Caco-2 (cell line): ENCODE measurements around the gene TMEM31. TPM values are rescaled to one million over a fixed set of nuclear protein-coding genes. Genes with fewer than 3 reads are reported as not detected.

ENCODE experiments used
- BruUV-seq: library from RNA; stranded (reverse); fragments of 400-500 nt; replicated peaks from 2 replicates; lab custom pipeline; 2021; lab: Mats Ljungman, UMichigan
- CTCF ChIA-PET: fragments of 300-600 bp; sonication (Branson Sonifier 250); formaldehyde crosslinking; loops from one replicate; lab custom pipeline; 2022; ENCODE audit warnings: antibody characterized with exemption; lab: Charles Lee
- POLR2A ChIA-PET: fragments of 300-600 bp; sonication (Branson Sonifier 250); formaldehyde crosslinking; loops from one replicate; lab custom pipeline; 2022; ENCODE audit warnings: antibody characterized with exemption; lab: Charles Lee
- DNase-seq, 2 experiments: peaks; one replicate each; pipeline versions ENCODE4 v3.0.0 to v3.0.0-alpha.2; 2020 to 2022
- H3K27me3 ChIP-seq: replicated peaks from 2 replicates; pipeline ENCODE4 v1.6.0; 2011; ENCODE audit warnings: low read length; ENCODE audit not compliant: control insufficient read depth, insufficient read depth
- H3K36me3 ChIP-seq: 2 replicates; pipeline ENCODE4 v1.5.1; 2011; ENCODE audit warnings: low read length; ENCODE audit not compliant: control insufficient read depth, insufficient read depth
- H3K4me1 ChIP-seq: fragments of 250-450 bp; sonication (Bioruptor Pico); 2 replicates; pipeline ENCODE4 v1.5.1; 2020; ENCODE audit warnings: mild to moderate bottlenecking
- H3K4me3 ChIP-seq: 2 replicates; pipeline ENCODE4 v1.5.1; 2011; ENCODE audit warnings: low read depth, mild to moderate bottlenecking, control low read depth, low read length
- H3K9me3 ChIP-seq: fragments of 250-450 bp; sonication (Bioruptor Pico); 2 replicates; pipeline ENCODE4 v1.5.1; 2020; ENCODE audit warnings: mild to moderate bottlenecking, moderate library complexity
- H3K27ac Mint-ChIP-seq: one replicate; pipeline ENCODE4 v1.8.0; 2022; ENCODE audit warnings: mixed read lengths; ENCODE audit not compliant: unreplicated experiment
- H3K27me3 Mint-ChIP-seq: one replicate; pipeline ENCODE4 v1.8.0; 2022; ENCODE audit warnings: mixed read lengths; ENCODE audit not compliant: insufficient read depth, unreplicated experiment
- H3K36me3 Mint-ChIP-seq: one replicate; pipeline ENCODE4 v1.8.0; 2022; ENCODE audit warnings: mild to moderate bottlenecking, mixed read lengths; ENCODE audit not compliant: insufficient read depth, unreplicated experiment
- H3K4me1 Mint-ChIP-seq: one replicate; pipeline ENCODE4 v1.8.0; 2022; ENCODE audit warnings: low read depth, mixed read lengths; ENCODE audit not compliant: unreplicated experiment
- H3K4me3 Mint-ChIP-seq: one replicate; pipeline ENCODE4 v1.8.0; 2022; ENCODE audit warnings: mild to moderate bottlenecking, moderate library complexity, mixed read lengths; ENCODE audit not compliant: unreplicated experiment
- H3K9me3 Mint-ChIP-seq: one replicate; pipeline ENCODE4 v1.8.0; 2022; ENCODE audit warnings: mixed read lengths; ENCODE audit not compliant: unreplicated experiment
- intact Hi-C: fragments of 100-400 bp; cut with micrococcal nuclease; formaldehyde crosslinking; loops from one replicate; pipeline ENCODE4 v1.10.0; 2022; ENCODE audit not compliant: unreplicated experiment
- total RNA-seq: library from RNA; stranded (reverse); gene quantifications from 2 replicates; pipeline ENCODE4 v1.2.3, GENCODE V29; 2022
- TF ChIP-seq, protein P1 (sequence below), 2 experiments: fragments of 200-600 bp in 1 of 2; IDR thresholded peaks; 1 replicate in 1 of 2; 2 replicates in 1 of 2; pipeline versions ENCODE4 v1.5.1 to v1.8.0; 2011 to 2022; ENCODE audit warnings: antibody characterized with exemption in 1 of 2, control low read depth in 1 of 2, inconsistent platforms in 1 of 2, low read depth in 1 of 2, low read length in 1 of 2, mild to moderate bottlenecking in 1 of 2, moderate library complexity in 1 of 2; ENCODE audit not compliant: insufficient read depth in 1 of 2, severe bottlenecking in 1 of 2, unreplicated experiment in 1 of 2

The TMEM31 gene
- total RNA-seq, 1 experiment from 2014 or later = not detected

DNA sequence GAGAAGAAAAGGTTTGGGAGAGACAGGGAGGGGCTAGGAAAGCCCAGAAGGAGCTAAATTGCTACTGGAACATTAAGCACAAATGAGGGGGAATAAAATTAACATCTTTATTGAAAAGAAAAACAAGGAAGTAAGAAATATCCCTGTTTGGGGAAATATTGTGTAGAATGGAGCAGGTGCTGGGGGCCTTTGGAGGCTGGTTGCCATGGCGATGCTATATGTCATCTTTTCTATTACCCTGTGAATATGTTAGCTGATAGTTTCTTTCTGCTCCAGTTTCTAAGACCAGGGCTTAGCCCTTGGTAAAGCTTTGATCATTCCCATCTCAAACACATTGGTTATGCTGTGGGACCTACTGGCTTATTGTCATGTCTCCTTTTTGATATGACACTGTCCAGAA is 28.7 kb downstream of the TMEM31 start:
- no peak overlapping the region for H3K4me3 ChIP-seq
- DNase-seq = no peak
- no peaks in the 10 kb centered on the region for H3K9me3 Mint-ChIP-seq

DNA sequence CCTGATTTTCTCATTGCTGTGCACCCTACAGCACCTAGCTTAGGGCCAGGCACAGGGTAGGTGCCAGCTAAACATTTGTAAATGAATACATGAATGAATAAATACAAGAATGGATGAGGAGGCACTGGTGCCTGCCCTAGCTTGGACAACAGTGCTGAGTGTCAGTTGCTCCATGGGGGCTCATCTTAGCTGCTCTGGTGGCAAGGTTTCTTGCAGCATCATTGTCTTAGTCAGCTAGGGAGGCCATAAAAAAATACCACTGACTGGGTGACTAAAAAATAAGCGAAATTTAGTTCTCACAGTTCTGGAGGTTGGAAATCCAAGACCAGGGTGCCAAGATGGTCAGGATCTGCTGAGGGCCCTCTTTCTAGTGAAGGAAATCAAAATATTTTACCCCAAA is 31.2 kb downstream of the TMEM31 start:
- ChIA-PET CTCF (no interaction called here), POLR2A (no interaction called here)
- no peaks in the 10 kb centered on the region for H3K27me3 ChIP-seq
- Mint-ChIP-seq H3K36me3 (no peaks in the 10 kb centered on the region), H3K27me3 (no peaks in the 10 kb centered on the region), H3K4me1 (no peaks in the 10 kb centered on the region), H3K9me3 (no peaks in the 10 kb centered on the region), H3K27ac (no peak overlapping the region), H3K4me3 (no peak overlapping the region)
- DNase-seq = no peak
- TF ChIP-seq, protein P1, sequence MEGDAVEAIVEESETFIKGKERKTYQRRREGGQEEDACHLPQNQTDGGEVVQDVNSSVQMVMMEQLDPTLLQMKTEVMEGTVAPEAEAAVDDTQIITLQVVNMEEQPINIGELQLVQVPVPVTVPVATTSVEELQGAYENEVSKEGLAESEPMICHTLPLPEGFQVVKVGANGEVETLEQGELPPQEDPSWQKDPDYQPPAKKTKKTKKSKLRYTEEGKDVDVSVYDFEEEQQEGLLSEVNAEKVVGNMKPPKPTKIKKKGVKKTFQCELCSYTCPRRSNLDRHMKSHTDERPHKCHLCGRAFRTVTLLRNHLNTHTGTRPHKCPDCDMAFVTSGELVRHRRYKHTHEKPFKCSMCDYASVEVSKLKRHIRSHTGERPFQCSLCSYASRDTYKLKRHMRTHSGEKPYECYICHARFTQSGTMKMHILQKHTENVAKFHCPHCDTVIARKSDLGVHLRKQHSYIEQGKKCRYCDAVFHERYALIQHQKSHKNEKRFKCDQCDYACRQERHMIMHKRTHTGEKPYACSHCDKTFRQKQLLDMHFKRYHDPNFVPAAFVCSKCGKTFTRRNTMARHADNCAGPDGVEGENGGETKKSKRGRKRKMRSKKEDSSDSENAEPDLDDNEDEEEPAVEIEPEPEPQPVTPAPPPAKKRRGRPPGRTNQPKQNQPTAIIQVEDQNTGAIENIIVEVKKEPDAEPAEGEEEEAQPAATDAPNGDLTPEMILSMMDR (IDR thresholded peaks at IDR 0.05; ENCODE audit: insufficient read depth in 1 of 2, low read depth in 1 of 2, low read length in 1 of 2, severe bottlenecking in 1 of 2, unreplicated experiment in 1 of 2) = no peak
- no TSS peak for BruUV-seq
- no peaks in the 10 kb centered on the region for H3K9me3 ChIP-seq
- H3K4me3 ChIP-seq = no peak overlapping the region
- no peaks in the 10 kb centered on the region for H3K4me1 ChIP-seq
- intact Hi-C loops = no loop called here
- H3K36me3 ChIP-seq = no peaks in the 10 kb centered on the region

More for the DNA sequence above, 28.7 kb downstream of the TMEM31 start:
- H3K4me1 Mint-ChIP-seq = no peaks in the 10 kb centered on the region
- Histone ChIP-seq H3K9me3 (no peaks in the 10 kb centered on the region), H3K27me3 (no peaks in the 10 kb centered on the region), H3K36me3 (no peaks in the 10 kb centered on the region), H3K4me1 (no peaks in the 10 kb centered on the region)
- intact Hi-C loops = no loop called here
- no peaks in the 10 kb centered on the region for H3K27me3 Mint-ChIP-seq
- TF ChIP-seq, protein P1 (IDR thresholded peaks at IDR 0.05; ENCODE audit: insufficient read depth in 1 of 2, low read depth in 1 of 2, low read length in 1 of 2, severe bottlenecking in 1 of 2, unreplicated experiment in 1 of 2) = no peak
- H3K27ac Mint-ChIP-seq = no peak overlapping the region
- no peaks in the 10 kb centered on the region for H3K36me3 Mint-ChIP-seq
- CTCF ChIA-PET = no interaction called here
- BruUV-seq = no TSS peak
- POLR2A ChIA-PET = no interaction called here
- H3K4me3 Mint-ChIP-seq = no peak overlapping the region

DNA sequence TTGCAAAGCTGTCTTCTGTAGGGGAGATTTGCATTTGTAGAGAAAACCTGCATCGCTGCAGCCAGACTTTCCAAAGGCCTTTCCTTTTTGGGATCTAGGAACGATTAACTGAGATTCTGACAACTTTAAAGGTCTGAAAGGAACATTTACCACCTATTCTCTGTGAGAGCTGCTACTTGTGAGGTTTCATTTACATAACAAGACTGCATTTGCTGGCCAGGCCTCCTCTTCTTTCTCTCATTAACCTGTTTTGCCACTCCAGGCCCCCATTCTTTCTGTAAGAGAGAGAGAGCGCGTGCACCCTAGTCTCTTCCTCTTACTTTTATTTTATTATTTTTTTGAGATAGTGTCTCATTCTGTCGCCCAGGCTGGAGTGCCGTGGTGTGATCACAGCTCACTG is 31.6 kb downstream of the TMEM31 start:
- CTCF ChIA-PET = no interaction called here
- DNase-seq = no peak
- Mint-ChIP-seq H3K36me3 (no peaks in the 10 kb centered on the region), H3K27ac (no peak overlapping the region), H3K27me3 (no peaks in the 10 kb centered on the region), H3K4me3 (no peak overlapping the region), H3K9me3 (no peaks in the 10 kb centered on the region), H3K4me1 (no peaks in the 10 kb centered on the region)
- Histone ChIP-seq H3K36me3 (no peaks in the 10 kb centered on the region), H3K4me3 (no peak overlapping the region), H3K27me3 (no peaks in the 10 kb centered on the region), H3K4me1 (no peaks in the 10 kb centered on the region), H3K9me3 (no peaks in the 10 kb centered on the region)
- POLR2A ChIA-PET = no interaction called here
- TF ChIP-seq, protein P1 (IDR thresholded peaks at IDR 0.05; ENCODE audit: insufficient read depth in 1 of 2, low read depth in 1 of 2, low read length in 1 of 2, severe bottlenecking in 1 of 2, unreplicated experiment in 1 of 2) = no peak
- BruUV-seq = no TSS peak
- intact Hi-C loops = no loop called here
